ENCODE measurements around the gene PNLDC1. TPM values are rescaled to one million over a fixed set of nuclear protein-coding genes. Genes with fewer than 3 reads are reported as not detected.

The PNLDC1 gene
- polyA plus RNA-seq, 1 donor from 2014 or later: not detected

- H2AFZ ChIP-seq (ENCODE audit: low read depth, low read length): no peak overlapping the region
- TF ChIP-seq MXI1 (conservative IDR thresholded peaks at IDR 0.05; ENCODE audit: poor library complexity, severe bottlenecking) (no peak), POLR2AphosphoS5 (IDR thresholded peaks at IDR 0.05) (no peak), EP300 (conservative IDR thresholded peaks at IDR 0.05; ENCODE audit: poor library complexity, severe bottlenecking) (no peak), SMC3 (conservative IDR thresholded peaks at IDR 0.05; ENCODE audit: poor library complexity) (no peak), TAF1 (IDR thresholded peaks at IDR 0.05; ENCODE audit: low read depth) (no peak), RAD21 (conservative IDR thresholded peaks at IDR 0.05) (no peak), EZH2 (IDR thresholded peaks at IDR 0.05; ENCODE audit: borderline replicate concordance, insufficient read depth, low read length, poor library complexity, severe bottlenecking) (no peak)
- TF ChIP-seq, protein P1, sequence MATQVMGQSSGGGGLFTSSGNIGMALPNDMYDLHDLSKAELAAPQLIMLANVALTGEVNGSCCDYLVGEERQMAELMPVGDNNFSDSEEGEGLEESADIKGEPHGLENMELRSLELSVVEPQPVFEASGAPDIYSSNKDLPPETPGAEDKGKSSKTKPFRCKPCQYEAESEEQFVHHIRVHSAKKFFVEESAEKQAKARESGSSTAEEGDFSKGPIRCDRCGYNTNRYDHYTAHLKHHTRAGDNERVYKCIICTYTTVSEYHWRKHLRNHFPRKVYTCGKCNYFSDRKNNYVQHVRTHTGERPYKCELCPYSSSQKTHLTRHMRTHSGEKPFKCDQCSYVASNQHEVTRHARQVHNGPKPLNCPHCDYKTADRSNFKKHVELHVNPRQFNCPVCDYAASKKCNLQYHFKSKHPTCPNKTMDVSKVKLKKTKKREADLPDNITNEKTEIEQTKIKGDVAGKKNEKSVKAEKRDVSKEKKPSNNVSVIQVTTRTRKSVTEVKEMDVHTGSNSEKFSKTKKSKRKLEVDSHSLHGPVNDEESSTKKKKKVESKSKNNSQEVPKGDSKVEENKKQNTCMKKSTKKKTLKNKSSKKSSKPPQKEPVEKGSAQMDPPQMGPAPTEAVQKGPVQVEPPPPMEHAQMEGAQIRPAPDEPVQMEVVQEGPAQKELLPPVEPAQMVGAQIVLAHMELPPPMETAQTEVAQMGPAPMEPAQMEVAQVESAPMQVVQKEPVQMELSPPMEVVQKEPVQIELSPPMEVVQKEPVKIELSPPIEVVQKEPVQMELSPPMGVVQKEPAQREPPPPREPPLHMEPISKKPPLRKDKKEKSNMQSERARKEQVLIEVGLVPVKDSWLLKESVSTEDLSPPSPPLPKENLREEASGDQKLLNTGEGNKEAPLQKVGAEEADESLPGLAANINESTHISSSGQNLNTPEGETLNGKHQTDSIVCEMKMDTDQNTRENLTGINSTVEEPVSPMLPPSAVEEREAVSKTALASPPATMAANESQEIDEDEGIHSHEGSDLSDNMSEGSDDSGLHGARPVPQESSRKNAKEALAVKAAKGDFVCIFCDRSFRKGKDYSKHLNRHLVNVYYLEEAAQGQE (IDR thresholded peaks at IDR 0.05; ENCODE audit: borderline replicate concordance): no peak
- TF ChIP-seq, protein P2, sequence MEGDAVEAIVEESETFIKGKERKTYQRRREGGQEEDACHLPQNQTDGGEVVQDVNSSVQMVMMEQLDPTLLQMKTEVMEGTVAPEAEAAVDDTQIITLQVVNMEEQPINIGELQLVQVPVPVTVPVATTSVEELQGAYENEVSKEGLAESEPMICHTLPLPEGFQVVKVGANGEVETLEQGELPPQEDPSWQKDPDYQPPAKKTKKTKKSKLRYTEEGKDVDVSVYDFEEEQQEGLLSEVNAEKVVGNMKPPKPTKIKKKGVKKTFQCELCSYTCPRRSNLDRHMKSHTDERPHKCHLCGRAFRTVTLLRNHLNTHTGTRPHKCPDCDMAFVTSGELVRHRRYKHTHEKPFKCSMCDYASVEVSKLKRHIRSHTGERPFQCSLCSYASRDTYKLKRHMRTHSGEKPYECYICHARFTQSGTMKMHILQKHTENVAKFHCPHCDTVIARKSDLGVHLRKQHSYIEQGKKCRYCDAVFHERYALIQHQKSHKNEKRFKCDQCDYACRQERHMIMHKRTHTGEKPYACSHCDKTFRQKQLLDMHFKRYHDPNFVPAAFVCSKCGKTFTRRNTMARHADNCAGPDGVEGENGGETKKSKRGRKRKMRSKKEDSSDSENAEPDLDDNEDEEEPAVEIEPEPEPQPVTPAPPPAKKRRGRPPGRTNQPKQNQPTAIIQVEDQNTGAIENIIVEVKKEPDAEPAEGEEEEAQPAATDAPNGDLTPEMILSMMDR (IDR thresholded peaks at IDR 0.05; ENCODE audit: poor library complexity, severe bottlenecking): no peak
- H3F3A ChIP-seq (ENCODE audit: insufficient read depth, low read length, poor library complexity, severe bottlenecking): no peaks in the 10 kb centered on the region
- H3K79me2 ChIP-seq (replicated peaks; ENCODE audit: insufficient read depth, low read length): no peaks in the 10 kb centered on the region
- H4K20me1 ChIP-seq (ENCODE audit: insufficient read depth): no peaks in the 10 kb centered on the region
- no peaks in the 10 kb centered on the region for H3K27me3 ChIP-seq (ENCODE audit: insufficient read depth, low read depth, low read length)
- H3K9ac ChIP-seq (ENCODE audit: low read length): no peak overlapping the region
- H3K27ac ChIP-seq (ENCODE audit: low read length): no peak overlapping the region
- no peak overlapping the region for H3K4me3 ChIP-seq (ENCODE audit: low read length)
- no peaks in the 10 kb centered on the region for H3K36me3 ChIP-seq (ENCODE audit: insufficient read depth, low read length)
- H3K9me2 ChIP-seq (ENCODE audit: insufficient read depth, low read length): no peaks in the 10 kb centered on the region
- no peaks in the 10 kb centered on the region for H3K9me3 ChIP-seq (ENCODE audit: low read length)
- no peak overlapping the region for H3K4me2 ChIP-seq (ENCODE audit: low read length)
Observed at GRCh38 chr6:159826004-159826403, 25.9 kb downstream of the PNLDC1 start.

- no peaks in the 10 kb centered on the region for H3K36me3 ChIP-seq (ENCODE audit: insufficient read depth, low read length)
- H3F3A ChIP-seq (ENCODE audit: insufficient read depth, low read length, poor library complexity, severe bottlenecking): no peaks in the 10 kb centered on the region
- no peak overlapping the region for H3K9ac ChIP-seq (ENCODE audit: low read length)
- H3K79me2 ChIP-seq (replicated peaks; ENCODE audit: insufficient read depth, low read length): no peaks in the 10 kb centered on the region
- H3K27ac ChIP-seq (ENCODE audit: low read length): no peak overlapping the region
- no peaks in the 10 kb centered on the region for H3K9me3 ChIP-seq (ENCODE audit: low read length)
- no peaks in the 10 kb centered on the region for H4K20me1 ChIP-seq (ENCODE audit: insufficient read depth)
- no peak overlapping the region for H3K4me2 ChIP-seq (ENCODE audit: low read length)
- no peak for TF ChIP-seq EP300 (conservative IDR thresholded peaks at IDR 0.05; ENCODE audit: poor library complexity, severe bottlenecking)
- no peak for TF ChIP-seq RAD21 (conservative IDR thresholded peaks at IDR 0.05)
- no peak for TF ChIP-seq POLR2AphosphoS5 (IDR thresholded peaks at IDR 0.05)
- TF ChIP-seq, protein P1 (IDR thresholded peaks at IDR 0.05; ENCODE audit: borderline replicate concordance): no peak
- TF ChIP-seq EZH2 (IDR thresholded peaks at IDR 0.05; ENCODE audit: borderline replicate concordance, insufficient read depth, low read length, poor library complexity, severe bottlenecking): no peak
- no peak for TF ChIP-seq MXI1 (conservative IDR thresholded peaks at IDR 0.05; ENCODE audit: poor library complexity, severe bottlenecking)
- TF ChIP-seq TAF1 (IDR thresholded peaks at IDR 0.05; ENCODE audit: low read depth): no peak
- no peak for TF ChIP-seq SMC3 (conservative IDR thresholded peaks at IDR 0.05; ENCODE audit: poor library complexity)
- TF ChIP-seq, protein P2 (IDR thresholded peaks at IDR 0.05; ENCODE audit: poor library complexity, severe bottlenecking): no peak
- no peak overlapping the region for H2AFZ ChIP-seq (ENCODE audit: low read depth, low read length)
- no peak overlapping the region for H3K4me3 ChIP-seq (ENCODE audit: low read length)
- H3K9me2 ChIP-seq (ENCODE audit: insufficient read depth, low read length): no peaks in the 10 kb centered on the region
- no peaks in the 10 kb centered on the region for H3K27me3 ChIP-seq (ENCODE audit: insufficient read depth, low read depth, low read length)
Observed at GRCh38 chr6:159826968-159827647, 27.0 kb downstream of the PNLDC1 start.

Data from neural cell (in vitro differentiated cells).